HG02610 (cell line): ENCODE results near the gene GRIK2.
A peak's percentile ranks its signal among the peaks of the same experiment; 100 is the strongest.
"Not testable (repeated sequence)": the region's sequence is repeated elsewhere in the genome, so short reads cannot be mapped to it uniquely, and the experiment has no call there.

Source experiments
- ATAC-seq: cut with Tn5 transposase; IDR thresholded peaks from one replicate; pipeline ENCODE4 v1.9.1; 2021; ENCODE audit warnings: mild to moderate bottlenecking, moderate library complexity; ENCODE audit not compliant: unreplicated experiment

Gene GRIK2

DNA sequence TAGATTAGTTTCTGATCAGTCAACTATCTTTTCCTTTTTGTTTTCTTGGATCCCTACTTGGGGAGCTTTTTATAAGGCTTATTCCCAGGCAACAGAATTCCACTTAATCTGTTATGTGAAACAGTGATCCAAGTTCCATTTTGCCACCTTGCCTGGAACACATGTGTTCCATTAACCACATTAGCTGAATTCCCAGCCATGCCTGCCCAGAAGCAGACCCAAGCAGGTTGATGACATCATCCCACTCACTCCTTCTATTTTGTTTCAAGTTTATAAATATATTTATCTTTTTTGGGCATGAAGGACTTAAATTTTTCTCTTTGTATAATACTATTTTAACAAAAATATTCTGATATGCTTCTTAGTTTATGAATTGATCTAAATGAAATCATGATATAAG lies 587.4 kb downstream of the GRIK2 start:
- ATAC-seq: no peak

GRCh38 chr6:101986476-101986875 lies 593.0 kb downstream of the GRIK2 start:
- peak; percentile 88 for ATAC-seq

DNA sequence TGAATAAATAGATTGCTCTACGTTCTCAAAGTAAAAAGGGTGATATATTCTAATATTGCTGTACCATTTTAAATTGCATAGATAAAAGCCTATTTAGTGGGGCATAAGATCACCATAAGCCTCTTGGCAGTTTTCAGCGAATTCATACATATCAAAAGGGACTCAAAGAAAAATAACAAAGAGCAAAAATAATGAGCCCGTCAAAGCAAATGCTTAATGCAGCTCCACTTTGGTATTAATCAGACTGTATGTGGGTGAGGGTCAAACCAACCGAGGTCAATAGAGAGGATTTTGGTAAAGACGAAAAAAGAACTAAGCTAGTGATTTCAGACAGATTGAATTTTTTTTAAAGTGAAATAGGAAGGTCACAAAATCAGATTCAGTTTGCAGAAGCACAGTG lies 598.8 kb downstream of the GRIK2 start:
- ATAC-seq: no peak

DNA sequence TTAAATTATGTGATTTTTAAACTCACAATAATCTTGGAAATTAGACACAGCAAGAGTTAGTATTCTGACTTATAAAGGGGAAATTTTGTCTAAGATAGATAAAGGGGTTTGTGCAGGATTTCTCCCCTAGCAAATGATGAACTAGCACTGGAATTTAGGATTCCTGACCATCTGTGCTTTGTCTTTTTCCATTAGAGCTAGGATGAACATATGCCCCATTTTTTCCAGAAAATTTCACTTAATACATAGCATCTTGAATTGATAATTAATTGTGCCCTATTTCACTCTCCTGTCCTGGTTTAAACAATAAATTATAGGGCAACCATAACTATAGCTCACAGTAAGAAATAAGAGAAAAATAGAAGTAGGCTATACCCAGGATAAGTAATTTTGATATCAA lies 601.0 kb downstream of the GRIK2 start:
- ATAC-seq: no peak

DNA sequence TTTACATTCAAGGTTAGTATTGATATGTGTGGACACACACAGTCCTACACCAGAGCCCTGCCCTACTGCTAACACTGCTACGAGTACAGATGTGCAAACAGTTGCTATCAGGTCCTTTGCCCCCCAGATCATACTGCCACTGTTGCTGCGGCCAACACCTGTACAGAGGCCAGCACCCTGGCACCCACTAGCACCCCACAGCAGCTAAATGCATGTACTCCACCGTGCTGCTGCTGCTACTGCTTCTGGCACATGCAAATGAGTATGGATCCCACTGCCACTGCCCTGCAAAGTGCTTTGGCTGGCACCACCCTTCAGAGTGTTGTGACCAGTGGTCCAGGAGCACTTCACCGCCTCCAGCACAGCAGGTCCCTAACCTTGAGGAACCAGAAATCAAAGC lies 621.9 kb downstream of the GRIK2 start:
- no peak for ATAC-seq

- no peak for ATAC-seq
Observed at GRCh38 chr6:102022281-102022680, 628.8 kb downstream of the GRIK2 start.

GRCh38 chr6:102022803-102023202 lies 629.3 kb downstream of the GRIK2 start:
- ATAC-seq: no peak

DNA sequence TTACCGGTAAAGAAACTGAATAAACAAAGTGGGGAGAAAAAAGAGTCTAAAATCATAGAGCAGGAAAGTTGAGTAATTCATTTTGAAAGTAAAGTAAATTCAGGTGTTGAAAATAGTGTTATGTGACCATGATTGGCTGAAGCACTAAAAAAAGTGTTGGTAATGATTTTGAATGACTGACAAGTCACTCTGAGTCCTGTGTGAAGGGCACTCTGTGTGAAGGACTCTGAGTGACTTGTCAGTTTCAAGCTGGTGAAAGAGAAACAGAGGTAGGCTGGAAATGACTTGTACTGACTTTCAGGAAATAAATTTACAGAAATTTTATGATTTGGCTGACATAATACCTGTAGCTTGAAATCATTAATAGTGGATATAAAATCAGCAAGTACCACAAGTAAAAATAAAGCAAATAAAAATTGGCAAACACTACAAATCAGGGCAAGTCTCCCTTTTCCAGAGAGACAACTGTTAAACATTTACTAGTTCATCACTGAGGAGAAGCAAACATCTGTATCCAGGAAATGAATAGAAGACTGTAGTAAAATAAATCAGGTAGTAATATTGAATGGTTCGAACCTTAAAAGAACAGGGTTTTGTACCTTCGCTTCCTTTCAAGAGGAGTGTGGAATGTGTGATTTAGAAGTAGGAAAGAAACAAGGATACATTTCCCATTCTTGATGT lies 630.6 kb downstream of the GRIK2 start:
- no peak for ATAC-seq

GRCh38 chr6:102026649-102027048 lies 633.1 kb downstream of the GRIK2 start:
- no peak for ATAC-seq

- ATAC-seq: no peak
Observed at GRCh38 chr6:102028176-102028575, 634.7 kb downstream of the GRIK2 start.

DNA sequence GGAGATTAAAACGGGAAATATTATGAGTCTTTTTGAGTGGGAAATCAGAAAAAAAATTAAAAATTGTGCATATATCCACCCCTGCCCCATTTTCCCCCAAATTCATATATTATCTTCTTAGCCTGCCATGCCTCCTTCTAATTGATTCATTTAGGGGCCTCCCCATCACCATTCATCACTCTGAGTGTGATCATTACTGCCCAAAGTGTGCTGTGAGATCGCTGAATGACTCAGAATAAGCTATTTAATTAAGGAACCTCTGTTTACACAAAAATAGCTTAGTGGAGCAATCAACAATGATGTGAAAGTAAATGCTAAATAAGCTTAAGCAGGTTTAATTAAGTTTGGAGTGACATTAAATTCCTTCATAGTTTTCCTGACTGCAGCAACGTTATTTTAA lies 645.5 kb downstream of the GRIK2 start:
- no peak for ATAC-seq

- ATAC-seq: no peak
Observed at GRCh38 chr6:102039441-102039840, 645.9 kb downstream of the GRIK2 start.

GRCh38 chr6:102051001-102051400 lies 657.5 kb downstream of the GRIK2 start:
- ATAC-seq: no peak

DNA sequence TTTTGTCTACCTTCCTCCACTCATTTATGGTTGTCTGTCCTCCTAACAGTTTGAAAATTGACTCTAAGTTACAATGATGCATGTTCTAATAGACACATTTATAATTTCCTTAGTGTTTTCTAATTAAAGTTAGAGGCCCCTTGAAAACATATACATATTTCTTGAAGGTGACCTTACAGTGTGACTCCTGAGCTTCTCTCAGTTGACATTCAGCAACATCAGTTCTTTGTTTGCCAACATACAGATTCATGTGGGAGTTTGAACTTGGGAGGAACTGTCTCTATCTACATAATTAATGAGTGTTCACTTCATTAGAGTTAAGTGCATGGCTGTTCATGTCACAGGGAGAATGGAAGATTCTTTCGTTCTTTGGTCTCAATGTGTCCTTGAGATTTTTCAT lies 658.2 kb downstream of the GRIK2 start:
- no peak for ATAC-seq

- ATAC-seq: no peak
Observed at GRCh38 chr6:102064142-102064541, 670.6 kb downstream of the GRIK2 start.

DNA sequence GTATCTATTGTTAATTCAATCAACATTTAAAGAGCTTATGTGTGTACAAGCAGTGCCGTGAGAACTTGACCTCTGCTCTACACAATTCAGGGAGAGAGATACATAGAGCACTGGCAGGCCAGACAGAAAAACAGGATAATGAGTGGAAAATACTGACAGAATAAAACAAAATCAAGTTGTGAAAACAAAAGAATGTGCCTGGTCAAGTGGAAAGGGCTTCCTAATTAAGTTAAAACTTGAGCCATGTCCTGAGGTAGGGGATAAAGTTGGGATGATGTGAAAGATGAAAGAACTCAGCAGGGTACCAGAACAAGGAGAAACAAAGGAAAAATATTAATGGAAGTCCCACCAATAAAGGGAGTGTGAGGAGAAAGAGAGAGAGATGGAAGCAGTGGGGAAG lies 672.8 kb downstream of the GRIK2 start:
- no peak for ATAC-seq

DNA sequence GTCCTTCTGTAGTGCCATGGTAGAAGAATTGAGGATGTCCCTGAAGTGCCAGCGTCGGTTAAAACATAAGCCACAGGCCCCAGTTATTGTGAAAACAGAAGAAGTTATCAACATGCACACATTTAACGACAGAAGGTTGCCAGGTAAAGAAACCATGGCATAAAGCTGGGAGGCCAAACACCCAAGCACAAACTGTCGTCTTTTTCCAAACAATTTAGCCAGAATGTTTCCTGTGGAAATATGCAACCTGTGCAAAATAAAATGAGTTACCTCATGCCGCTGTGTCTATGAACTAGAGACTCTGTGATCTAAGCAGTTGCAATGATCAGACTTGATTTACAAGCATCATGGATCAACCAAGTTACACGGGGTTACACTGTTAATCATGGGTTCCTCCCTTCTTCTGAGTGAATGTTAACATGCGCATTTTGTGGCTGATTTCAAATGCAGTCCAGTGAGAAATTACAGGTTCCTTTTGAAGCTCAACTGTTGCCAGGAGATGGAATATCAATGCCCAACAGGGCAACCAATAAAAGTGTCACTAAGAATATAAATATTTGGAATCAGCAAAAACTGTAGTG lies 674.9 kb downstream of the GRIK2 start:
- no peak for ATAC-seq

DNA sequence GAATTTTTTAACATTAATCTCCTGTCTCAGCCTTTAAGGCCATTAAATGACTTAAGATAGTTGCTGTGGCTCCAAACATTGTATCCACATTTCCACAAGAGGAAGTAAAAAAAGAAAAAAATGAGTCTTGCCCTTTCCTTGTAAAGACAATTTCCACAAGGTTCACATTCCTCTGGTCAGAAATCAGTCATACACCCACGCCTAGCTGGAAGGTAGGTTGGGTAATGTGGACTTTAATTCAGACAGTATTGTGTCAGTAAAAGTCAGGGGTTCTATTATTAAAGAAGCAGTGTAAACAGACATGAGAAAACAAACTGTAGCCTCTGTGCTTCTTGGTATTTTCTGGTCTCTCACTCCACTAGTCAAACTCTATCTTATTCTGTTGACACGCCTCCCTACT lies 682.0 kb downstream of the GRIK2 start:
- no peak for ATAC-seq

DNA sequence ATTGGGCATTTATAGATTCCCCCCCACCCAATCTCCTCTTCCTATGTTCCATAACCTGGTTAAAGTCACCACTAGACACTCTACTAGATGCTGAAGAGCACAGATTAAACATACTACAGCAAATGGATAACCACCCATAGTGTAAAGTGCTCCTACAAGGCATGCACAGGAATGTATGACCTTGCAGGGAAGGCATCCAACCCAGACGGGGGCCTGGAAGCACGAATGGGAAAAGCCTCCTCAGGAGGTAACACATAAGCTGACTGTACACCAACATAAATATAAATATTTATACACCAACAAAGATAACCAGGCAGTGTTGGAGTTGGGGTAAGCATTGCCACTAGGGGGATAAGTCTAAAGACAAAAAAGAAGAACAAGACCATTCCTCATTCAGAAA lies 691.7 kb downstream of the GRIK2 start:
- ATAC-seq: no peak

DNA sequence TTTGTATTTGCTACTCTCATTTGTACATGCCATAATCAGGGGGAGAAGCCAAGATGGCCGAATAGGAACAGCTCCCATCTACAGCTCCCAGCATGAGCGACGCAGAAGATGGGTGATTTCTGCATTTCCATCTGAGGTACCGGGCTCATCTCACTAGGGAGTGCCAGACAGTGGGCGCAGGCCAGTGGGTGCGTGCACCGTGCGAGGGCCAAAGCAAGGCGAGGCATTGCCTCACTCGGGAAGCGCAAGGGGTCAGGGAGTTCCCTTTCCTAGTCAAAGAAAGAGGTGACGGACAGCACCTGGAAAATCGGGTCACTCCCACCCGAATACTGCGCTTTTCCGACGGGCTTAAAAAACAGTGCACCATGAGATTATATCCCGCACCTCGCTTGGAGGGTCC lies 694.7 kb downstream of the GRIK2 start:
- ATAC-seq: not testable (repeated sequence)

DNA sequence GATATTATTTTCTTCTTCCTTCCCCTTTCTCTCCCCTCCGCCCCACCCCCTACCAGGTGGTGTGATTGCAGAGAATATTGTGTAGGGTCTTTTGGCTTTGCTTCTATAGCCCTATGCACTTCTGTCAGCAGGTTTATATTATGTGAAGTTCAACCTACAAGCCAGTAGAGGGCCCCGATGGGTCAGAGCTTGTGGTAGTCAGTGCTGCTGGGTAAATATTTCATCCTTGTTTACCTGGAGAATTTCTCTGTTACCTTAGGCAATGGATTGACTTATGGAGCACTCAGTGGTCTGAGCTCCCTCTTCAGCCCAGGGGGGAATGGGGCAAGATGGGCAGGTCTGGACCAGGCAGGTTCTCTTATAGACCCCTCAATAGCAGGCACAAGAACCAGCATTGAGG lies 720.9 kb downstream of the GRIK2 start:
- no peak for ATAC-seq

- no peak for ATAC-seq
Observed at GRCh38 chr6:102115911-102116310, 722.4 kb downstream of the GRIK2 start.

DNA sequence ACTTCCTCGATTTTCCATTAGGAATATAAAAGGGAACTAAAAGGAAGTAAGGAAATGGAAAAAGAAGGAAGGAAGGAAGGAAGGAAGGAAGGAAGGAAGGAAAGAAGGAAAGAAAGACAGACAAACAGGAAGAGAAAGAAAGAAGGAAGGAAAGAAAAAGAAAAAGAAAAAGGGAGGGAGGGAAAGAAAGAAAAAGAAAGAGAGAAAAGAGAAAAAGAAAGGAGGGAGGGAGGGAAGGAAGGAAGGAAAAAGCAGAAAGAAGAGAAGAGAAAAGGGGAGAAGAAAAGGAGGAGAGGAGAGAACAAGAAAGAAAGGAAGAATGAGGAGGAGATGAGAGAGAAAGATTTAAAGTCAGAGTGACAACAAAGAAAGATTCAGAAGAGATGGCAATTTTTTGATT lies 724.5 kb downstream of the GRIK2 start:
- no peak for ATAC-seq
